ENCODE measurements around the gene RIC1.

Gene RIC1

GRCh38 chr9:5643005-5643624, 14.2 kb downstream of the RIC1 start:
- H3K4me3 ChIP-seq (ENCODE audit: low read depth, low read length): no peak overlapping the region
- no peaks in the 10 kb centered on the region for H3K9me3 ChIP-seq (ENCODE audit: control insufficient read depth, insufficient read depth, low read depth, low read length)
- CTCF ChIA-PET: no interaction called here
- no peak overlapping the region for H3K27ac ChIP-seq (ENCODE audit: extremely low read depth, low read depth, low read length)
- no peaks in the 10 kb centered on the region for H3K4me1 ChIP-seq (ENCODE audit: control insufficient read depth, insufficient read depth, low read length)
- TF ChIP-seq ZNF707 (tag by site-specific recombination; IDR thresholded peaks at IDR 0.05) (no peak), FEZF1 (tag by site-specific recombination; IDR thresholded peaks at IDR 0.05) (no peak), ZSCAN16 (tag by site-specific recombination; IDR thresholded peaks at IDR 0.05) (no peak), RBAK (tag by site-specific recombination; IDR thresholded peaks at IDR 0.05) (no peak), KLF16 (tag by site-specific recombination; IDR thresholded peaks at IDR 0.05) (no peak), ZSCAN4 (tag by site-specific recombination; IDR thresholded peaks at IDR 0.05) (no peak), YY2 (tag by site-specific recombination; IDR thresholded peaks at IDR 0.05) (no peak), ZBTB7A (tag by site-specific recombination; IDR thresholded peaks at IDR 0.05; ENCODE audit: low read depth) (no peak)
- POLR2A ChIA-PET: interaction anchor here (0.6 kb wide), 1 partner anchor 385 kb away, joined by 3 read pairs; no protein-coding TSS in a partner anchor
- no peaks in the 10 kb centered on the region for H3K36me3 ChIP-seq (ENCODE audit: control insufficient read depth in 2 of 2, insufficient read depth in 1 of 2, low read length in 2 of 2)

- CTCF ChIA-PET: no interaction called here
- TF ChIP-seq ZNF561 (tag by site-specific recombination; IDR thresholded peaks at IDR 0.05; ENCODE audit: borderline replicate concordance): no peak
- no peak for TF ChIP-seq ZNF488 (tag by site-specific recombination; IDR thresholded peaks at IDR 0.05)
- no peak for TF ChIP-seq ZNF830 (tag by site-specific recombination; IDR thresholded peaks at IDR 0.05; ENCODE audit: low read depth)
- no peak for TF ChIP-seq MEIS1 (CRISPR knock-in tag; IDR thresholded peaks at IDR 0.05; ENCODE audit: borderline replicate concordance)
- no peak for TF ChIP-seq ZNF555 (tag by site-specific recombination; conservative IDR thresholded peaks at IDR 0.05)
- no peak for TF ChIP-seq PRDM4 (tag by site-specific recombination; IDR thresholded peaks at IDR 0.05)
- TF ChIP-seq ZNF175 (tag by site-specific recombination; IDR thresholded peaks at IDR 0.05): no peak
- TF ChIP-seq ZBTB20 (tag by site-specific recombination; IDR thresholded peaks at IDR 0.05): no peak
- TF ChIP-seq ZNF560 (tag by site-specific recombination; IDR thresholded peaks at IDR 0.05; ENCODE audit: borderline replicate concordance): no peak
- TF ChIP-seq ZNF776 (tag by site-specific recombination; IDR thresholded peaks at IDR 0.05; ENCODE audit: borderline replicate concordance): no peak
- Histone ChIP-seq H3K36me3 (ENCODE audit: control insufficient read depth in 2 of 2, insufficient read depth in 1 of 2, low read length in 2 of 2) (no peaks in the 10 kb centered on the region), H3K9me3 (ENCODE audit: control insufficient read depth, insufficient read depth, low read depth, low read length) (no peaks in the 10 kb centered on the region), H3K27ac (ENCODE audit: extremely low read depth, low read depth, low read length) (no peak overlapping the region), H3K4me1 (ENCODE audit: control insufficient read depth, insufficient read depth, low read length) (no peaks in the 10 kb centered on the region), H3K4me3 (ENCODE audit: low read depth, low read length) (no peak overlapping the region)
- POLR2A ChIA-PET: no interaction called here
Observed at GRCh38 chr9:5644501-5644900, 15.6 kb downstream of the RIC1 start.

GRCh38 chr9:5646116-5646515, 17.2 kb downstream of the RIC1 start:
- H3K9me3 ChIP-seq (ENCODE audit: control insufficient read depth, insufficient read depth, low read depth, low read length): no peaks in the 10 kb centered on the region
- CTCF ChIA-PET: no interaction called here
- no peak overlapping the region for H3K27ac ChIP-seq (ENCODE audit: extremely low read depth, low read depth, low read length)
- no peak overlapping the region for H3K4me3 ChIP-seq (ENCODE audit: low read depth, low read length)
- no peaks in the 10 kb centered on the region for H3K36me3 ChIP-seq (ENCODE audit: control insufficient read depth in 2 of 2, insufficient read depth in 1 of 2, low read length in 2 of 2)
- no peaks in the 10 kb centered on the region for H3K4me1 ChIP-seq (ENCODE audit: control insufficient read depth, insufficient read depth, low read length)
- POLR2A ChIA-PET: no interaction called here
- TF ChIP-seq FEZF1 (tag by site-specific recombination; IDR thresholded peaks at IDR 0.05) (no peak), RBAK (tag by site-specific recombination; IDR thresholded peaks at IDR 0.05) (no peak), ZNF350 (tag by site-specific recombination; IDR thresholded peaks at IDR 0.05) (no peak), GLI2 (tag by site-specific recombination; IDR thresholded peaks at IDR 0.05; ENCODE audit: borderline replicate concordance, low read depth) (no peak), ZNF26 (tag by site-specific recombination; IDR thresholded peaks at IDR 0.05) (no peak), ZFP37 (tag by site-specific recombination; IDR thresholded peaks at IDR 0.05) (no peak), ZNF280D (tag by site-specific recombination; IDR thresholded peaks at IDR 0.05) (no peak), ZNF560 (tag by site-specific recombination; IDR thresholded peaks at IDR 0.05; ENCODE audit: borderline replicate concordance) (no peak)
